Activated CD8-positive, alpha-beta memory T cell treated with anti-CD3 and anti-CD28 coated beads, Interleukin-2, amount 10 ng/mL, durations not matched to agents 7 days and 5 days (primary cell): ENCODE results near the gene SLC6A13. TPM values are rescaled to one million over a fixed set of nuclear protein-coding genes. Genes with fewer than 3 reads are reported as not detected.

Source experiments
- total RNA-seq, 2 experiments: library from RNA; stranded (reverse); gene quantifications; one replicate each; pipeline ENCODE4 v1.2.3, GENCODE V29; 2021

The SLC6A13 gene
- total RNA-seq, 2 experiments from 2014 or later = 0.35 TPM

Other genes starting within 250 kb of the SLC6A13 start
- gene IQSEC3, start 196.1 kb downstream of the SLC6A13 start, total RNA-seq = 1 to 10 TPM; 2.0 to 2.2 TPM
- under 1 TPM in 1 of 2 experiments, not detected in 1; 0.33 TPM for gene SLC6A12, start 48.7 kb downstream of the SLC6A13 start, total RNA-seq
- gene KDM5A, start 126.5 kb upstream of the SLC6A13 start, total RNA-seq = 100 to 1,000 TPM; 101 to 108 TPM
- 10 to 100 TPM; 19.5 to 20.2 TPM for gene CCDC77, start 138.8 kb upstream of the SLC6A13 start, total RNA-seq
- gene B4GALNT3, start 197.1 kb upstream of the SLC6A13 start, total RNA-seq = under 1 TPM; 0.37 to 0.64 TPM